GM21447 (cell line): ENCODE data around the gene LRP1.

Experiments
- ATAC-seq: cut with Tn5 transposase; IDR thresholded peaks from one replicate; pipeline ENCODE4 v1.9.1; 2021; ENCODE audit not compliant: unreplicated experiment

The LRP1 gene

GRCh38 chr12:57093415-57094207 is 34.7 kb upstream of the LRP1 start:
- ATAC-seq: no peak

GRCh38 chr12:57094208-57095160 is 33.8 kb upstream of the LRP1 start:
- ATAC-seq: no peak

- no peak for ATAC-seq
Measured at GRCh38 chr12:57095440-57095839, 32.8 kb upstream of the LRP1 start.

GRCh38 chr12:57096099-57096572 is 32.1 kb upstream of the LRP1 start:
- no peak for ATAC-seq

GRCh38 chr12:57096748-57097553 is 31.3 kb upstream of the LRP1 start:
- no peak for ATAC-seq

- no peak for ATAC-seq
Measured at GRCh38 chr12:57097554-57097835, 30.8 kb upstream of the LRP1 start.

- ATAC-seq: no peak
Measured at GRCh38 chr12:57098546-57098945, 29.7 kb upstream of the LRP1 start.

- no peak for ATAC-seq
Measured at GRCh38 chr12:57099047-57099714, 29.1 kb upstream of the LRP1 start.

- ATAC-seq: no peak
Measured at GRCh38 chr12:57099766-57100165, 28.5 kb upstream of the LRP1 start.

GRCh38 chr12:57101892-57102695 is 26.2 kb upstream of the LRP1 start:
- no peak for ATAC-seq

- ATAC-seq: no peak
Measured at GRCh38 chr12:57103856-57104255, 24.4 kb upstream of the LRP1 start.

GRCh38 chr12:57104292-57104910 is 23.9 kb upstream of the LRP1 start:
- no peak for ATAC-seq

GRCh38 chr12:57105011-57105753 is 23.1 kb upstream of the LRP1 start:
- ATAC-seq: no peak

- ATAC-seq: no peak
Measured at GRCh38 chr12:57106021-57106708, 22.1 kb upstream of the LRP1 start.

GRCh38 chr12:57107456-57108155 is 20.7 kb upstream of the LRP1 start:
- ATAC-seq: no peak

- no peak for ATAC-seq
Measured at GRCh38 chr12:57109207-57110103, 18.8 kb upstream of the LRP1 start.
